Right lobe of liver (tissue), 6 donors: Measurements from ENCODE around the gene IL20RB. TPM values are rescaled to one million over a fixed set of nuclear protein-coding genes. Genes with fewer than 3 reads are reported as not detected.

Source experiments
- ATAC-seq, 4 donors: fragments of 200-7000 bp; cut with Tn5 transposase; one replicate each; pipeline ENCODE4 v1.9.1; 2020; ENCODE audit warnings: mild to moderate bottlenecking in 4 of 4, moderate library complexity in 4 of 4
- DNase-seq, 3 donors: peaks; one replicate each; pipeline ENCODE4 v3.0.0-alpha.2; 2020
- H3K27ac ChIP-seq, 3 donors: fragments of 200-600 bp; one replicate each; pipeline ENCODE4 v1.8.0; 2022
- H3K27me3 ChIP-seq, 2 donors: fragments of 200-600 bp; one replicate each; pipeline ENCODE4 v1.8.0; 2022
- H3K36me3 ChIP-seq, 4 donors: fragments of 200-600 bp; sonication (generic) in 1 of 4; one replicate each; pipeline versions ENCODE4 v1.5.1 to v1.8.0; 2017 to 2022; ENCODE audit warnings: control low read depth in 1 of 4
- H3K4me1 ChIP-seq, 4 donors: fragments of 200-600 bp; sonication (generic) in 1 of 4; one replicate each; pipeline versions ENCODE4 v1.5.1 to v1.8.0; 2017 to 2022; ENCODE audit warnings: control low read depth in 1 of 4
- H3K4me3 ChIP-seq, 3 donors: fragments of 200-600 bp; one replicate each; pipeline ENCODE4 v1.8.0; 2022
- H3K9me3 ChIP-seq, 4 donors: fragments of 200-600 bp; sonication (generic) in 1 of 4; one replicate each; pipeline versions ENCODE4 v1.5.1 to v1.8.0; 2017 to 2022; ENCODE audit warnings: control low read depth in 1 of 4
- CTCF ChIP-seq, 4 donors: fragments of 200-600 bp in 3 of 4; fragments of 450-650 bp in 1 of 4; IDR thresholded peaks; one replicate each; pipeline versions ENCODE4 v1.5.1 to v1.8.0; 2016 to 2022; ENCODE audit warnings: antibody characterized with exemption in 4 of 4, mild to moderate bottlenecking in 2 of 4
- POLR2A ChIP-seq: fragments of 450-650 bp; IDR thresholded peaks from one replicate; pipeline ENCODE4 v1.6.1; 2017; ENCODE audit warnings: antibody characterized with exemption, mild to moderate bottlenecking
- WGBS: methylation state at CpG from one replicate; pipeline ENCODE4 v1.1.6; 2018; ENCODE audit warnings: low coverage, low lambda C conversion rate; ENCODE audit not compliant: insufficient coverage; ENCODE audit errors: missing lambda C conversion rate; 5-methylcytosine and 5-hydroxymethylcytosine counted together
- intact Hi-C, 2 donors: fragments of 100-400 bp; cut with DNase I; formaldehyde crosslinking; loops; one replicate each; pipeline versions ENCODE4 v1.11.2 to v1.14.1; 2022
- total RNA-seq, 6 experiments: library from RNA; depleted of rRNA in 2 of 6; stranded (reverse); fragments of >200 nt in 2 of 6; fragmentation: NEBNext Ultra II Directional in 3 of 6; extraction: Animal tissue kit (Norgen Biotek cat#: 25700) in 3 of 6; gene quantifications; one replicate each; pipeline versions ENCODE4 v1.1.0 to v1.2.4, GENCODE V29; 2016 to 2023
- donor health status: DM: no; HTN: yes; CAD: no.
- donor health status: DM: no; HTN: no; CAD: no.
- donor health status: DM: no; HTN: no; CAD: no.
- donor health status: DM: no; HTN: yes; CAD: no.
- donor health status: DM: no; HTN: yes; CAD: no.

Gene IL20RB
- total RNA-seq, 6 experiments from 2014 or later: 0.30 to 6.6 (median 0.52) TPM

- intact Hi-C loops: no loop called here
- H3K9me3 ChIP-seq: no peaks in the 10 kb centered on the region
- no peaks in the 10 kb centered on the region for H3K36me3 ChIP-seq
- H3K27ac ChIP-seq: no peak overlapping the region
- WGBS: 54% methylated on average over 2 of the region's 2 CpGs
- H3K4me3 ChIP-seq: no peak overlapping the region
- ATAC-seq (peak in 1 of 4 donors; percentile 22), DNase-seq (no peak)
- H3K27me3 ChIP-seq: no peaks in the 10 kb centered on the region
- TF ChIP-seq POLR2A (no peak), CTCF (IDR thresholded peaks at IDR 0.05) (no peak)
- H3K4me1 ChIP-seq: peaks cover 0 to 26% (median 4%) of the 10 kb centered on the region in 4 donors
These were observed 19.9 kb upstream of the IL20RB start for GRCh38 chr3:136937851-136938250.

- intact Hi-C loops: no loop called here
- Histone ChIP-seq H3K27ac (no peak overlapping the region), H3K4me3 (no peak overlapping the region), H3K9me3 (no peaks in the 10 kb centered on the region), H3K27me3 (no peaks in the 10 kb centered on the region), H3K36me3 (no peaks in the 10 kb centered on the region), H3K4me1 (peaks cover 0 to 26% (median 3%) of the 10 kb centered on the region in 4 donors)
- DNase-seq (no peak), ATAC-seq (peak in 3 of 4 donors; percentile 38 to 80 (median 39))
- TF ChIP-seq CTCF (IDR thresholded peaks at IDR 0.05) (no peak), POLR2A (no peak)
These were observed 19.4 kb upstream of the IL20RB start for GRCh38 chr3:136938334-136938733.

- DNase-seq: no peak
- intact Hi-C loops: no loop called here
- Histone ChIP-seq H3K4me3 (no peak overlapping the region), H3K4me1 (peaks cover 0 to 30% (median 3%) of the 10 kb centered on the region in 4 donors), H3K9me3 (no peaks in the 10 kb centered on the region), H3K27ac (peak overlapping the region in 1 of 3 donors; percentile 14), H3K27me3 (no peaks in the 10 kb centered on the region), H3K36me3 (no peaks in the 10 kb centered on the region)
- peak in 3 of 4 donors; percentile 57 to 73 (median 67) for ATAC-seq
- WGBS: 73% methylated on average over 1 of the region's 1 CpG
- no peak for TF ChIP-seq POLR2A
- no peak for TF ChIP-seq CTCF (IDR thresholded peaks at IDR 0.05)
These were observed 18.3 kb upstream of the IL20RB start for GRCh38 chr3:136939489-136939888.

- 55% methylated on average over 1 of the region's 1 CpG for WGBS
- Histone ChIP-seq H3K36me3 (peaks cover 0 to 6% (median 2%) of the 10 kb centered on the region in 4 donors), H3K27ac (no peak overlapping the region), H3K9me3 (no peaks in the 10 kb centered on the region), H3K27me3 (no peaks in the 10 kb centered on the region), H3K4me1 (peaks cover 0 to 30% (median 3%) of the 10 kb centered on the region in 4 donors), H3K4me3 (no peak overlapping the region)
- peak in 1 of 4 donors; percentile 9 for ATAC-seq
- intact Hi-C loops: no loop called here
- TF ChIP-seq POLR2A (no peak), CTCF (IDR thresholded peaks at IDR 0.05) (no peak)
- no peak for DNase-seq
These were observed 15.0 kb upstream of the IL20RB start for GRCh38 chr3:136942803-136943202.

GRCh38 chr3:136943436-136943835 is 14.3 kb upstream of the IL20RB start:
- intact Hi-C loops: no loop called here
- ATAC-seq: peak in 1 of 4 donors; percentile 39

More at GRCh38 chr3:136943436-136943835, 14.3 kb upstream of the IL20RB start:
- peaks cover 0 to 24% (median 1%) of the 10 kb centered on the region in 4 donors for H3K4me1 ChIP-seq
- WGBS: 56% methylated on average over 3 of the region's 3 CpGs
- no peak for TF ChIP-seq POLR2A
- no peak for TF ChIP-seq CTCF (IDR thresholded peaks at IDR 0.05)
- no peaks in the 10 kb centered on the region for H3K9me3 ChIP-seq
- H3K27ac ChIP-seq: peak overlapping the region in 1 of 3 donors; percentile 26
- peaks cover 0 to 6% (median 2%) of the 10 kb centered on the region in 4 donors for H3K36me3 ChIP-seq
- no peak overlapping the region for H3K4me3 ChIP-seq
- H3K27me3 ChIP-seq: no peaks in the 10 kb centered on the region
- DNase-seq: no peak
